AML-193 (cell line): ENCODE results near the gene BARX1.
A peak's percentile ranks its signal among the peaks of the same experiment; 100 is the strongest.
"Not testable (repeated sequence)": the region's sequence is repeated elsewhere in the genome, so short reads cannot be mapped to it uniquely, and the experiment has no call there.

ENCODE experiments used
- DNase-seq, 2 experiments: peaks; one replicate each; lab custom pipeline; 2025; lab: John Stamatoyannopoulos, UW

The BARX1 gene

GRCh38 chr9:93965830-93966577, 10.8 kb upstream of the BARX1 start:
- no peak for DNase-seq

GRCh38 chr9:93964685-93965084, 9.5 kb upstream of the BARX1 start:
- no peak for DNase-seq

- no peak for DNase-seq
Observed at GRCh38 chr9:93963969-93964368, 8.8 kb upstream of the BARX1 start.

- DNase-seq, result not testable (repeated sequence)
Observed at GRCh38 chr9:93963489-93963888, 8.3 kb upstream of the BARX1 start.

GRCh38 chr9:93962561-93963440, 7.6 kb upstream of the BARX1 start:
- DNase-seq, result peak; percentile 77 to 80

- no peak for DNase-seq
Observed at GRCh38 chr9:93962017-93962416, 6.9 kb upstream of the BARX1 start.

- DNase-seq, result no peak
Observed at GRCh38 chr9:93960971-93961841, 6.1 kb upstream of the BARX1 start.

GRCh38 chr9:93960221-93960970, 5.2 kb upstream of the BARX1 start:
- DNase-seq, result no peak

- DNase-seq, result no peak
Observed at GRCh38 chr9:93959739-93960154, 4.6 kb upstream of the BARX1 start.

GRCh38 chr9:93958819-93959682, 3.9 kb upstream of the BARX1 start:
- peak in 1 of 2 experiments; percentile 1 for DNase-seq

GRCh38 chr9:93958121-93958818, 3.1 kb upstream of the BARX1 start:
- DNase-seq, result no peak

GRCh38 chr9:93955981-93956784, 1.0 kb upstream of the BARX1 start:
- no peak for DNase-seq

- no peak for DNase-seq
Observed at GRCh38 chr9:93954434-93955061, 607 bp downstream of the BARX1 start.

GRCh38 chr9:93953496-93954433, 1.4 kb downstream of the BARX1 start:
- DNase-seq, result no peak

GRCh38 chr9:93952784-93953495, 2.2 kb downstream of the BARX1 start:
- no peak for DNase-seq

GRCh38 chr9:93952119-93952783, 2.9 kb downstream of the BARX1 start:
- no peak for DNase-seq
